HG02759 (cell line): Measurements from ENCODE around the gene FAM200B.
"Not testable (repeated sequence)": the region's sequence is repeated elsewhere in the genome, so short reads cannot be mapped to it uniquely, and the experiment has no call there.

Experiments
- ATAC-seq: cut with Tn5 transposase; IDR thresholded peaks from one replicate; pipeline ENCODE4 v1.9.1; 2021; ENCODE audit warnings: mild to moderate bottlenecking, moderate library complexity; ENCODE audit not compliant: unreplicated experiment

The FAM200B gene

DNA sequence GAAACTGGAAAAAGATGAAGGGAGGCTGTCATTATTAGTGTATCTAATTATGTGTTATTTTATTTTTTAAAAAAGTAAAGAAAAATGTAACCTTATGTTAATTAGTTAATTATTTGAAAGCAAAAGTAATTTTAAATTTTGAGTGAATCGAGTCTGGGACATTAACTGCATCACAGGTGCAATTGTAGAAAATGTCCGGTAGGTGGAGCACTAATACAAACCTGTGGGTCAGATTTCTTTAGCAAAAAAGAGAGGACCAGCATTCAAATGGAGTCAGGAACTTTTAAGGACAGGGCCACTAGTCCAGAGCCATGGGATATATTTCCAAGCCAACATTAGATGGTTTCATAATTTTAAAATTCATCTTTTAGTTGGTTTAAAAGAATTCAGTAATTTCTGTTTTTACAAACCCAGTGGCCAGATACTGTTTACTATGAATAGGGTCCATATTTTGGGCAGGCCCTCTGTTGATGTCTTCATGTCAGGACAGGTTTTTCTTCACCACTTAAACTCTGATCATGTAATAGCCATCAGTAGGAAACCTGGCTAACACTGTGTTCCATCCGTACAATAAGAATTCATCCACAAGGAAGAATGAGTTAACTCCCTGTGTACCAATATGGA, 48.4 kb downstream of the FAM200B start:
- ATAC-seq, result peak; percentile 71

DNA sequence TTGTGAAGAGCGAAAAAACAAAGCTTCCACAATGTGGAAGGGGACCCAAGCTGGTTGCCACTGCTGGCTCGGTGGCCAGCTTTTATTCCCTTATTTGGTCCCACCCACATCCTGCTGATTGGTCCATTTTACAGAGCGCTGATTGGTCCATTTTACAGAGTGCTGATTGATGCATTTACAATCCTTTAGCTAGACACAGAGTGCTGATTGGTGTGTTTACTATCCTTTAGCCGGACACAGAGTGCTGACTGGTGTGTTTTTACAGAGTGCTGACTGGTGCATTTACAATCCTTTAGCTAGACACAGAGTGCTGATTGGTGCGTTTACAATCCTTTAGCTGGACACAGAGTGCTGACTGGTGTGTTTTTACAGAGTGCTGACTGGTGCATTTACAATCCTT, 51.4 kb downstream of the FAM200B start:
- not testable (repeated sequence) for ATAC-seq

DNA sequence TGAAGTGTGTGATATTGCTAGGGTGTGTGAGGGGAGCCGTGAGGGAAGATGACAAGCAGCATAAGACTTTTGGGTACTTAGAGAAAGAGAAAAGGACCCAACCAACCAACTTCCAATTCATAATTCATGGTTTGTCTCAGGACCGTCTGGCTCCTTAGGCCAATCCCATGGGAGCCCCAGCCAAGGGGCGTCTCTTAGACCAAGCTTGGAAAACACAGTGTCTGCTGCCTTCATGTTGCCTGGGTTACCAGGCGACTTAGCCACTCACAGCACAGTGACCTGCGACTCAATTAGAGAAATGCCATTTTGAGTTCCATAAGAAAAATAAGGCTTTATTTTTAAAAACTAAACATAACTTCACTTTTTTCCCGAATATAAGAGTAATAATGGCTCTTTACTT, 53.9 kb downstream of the FAM200B start:
- no peak for ATAC-seq

DNA sequence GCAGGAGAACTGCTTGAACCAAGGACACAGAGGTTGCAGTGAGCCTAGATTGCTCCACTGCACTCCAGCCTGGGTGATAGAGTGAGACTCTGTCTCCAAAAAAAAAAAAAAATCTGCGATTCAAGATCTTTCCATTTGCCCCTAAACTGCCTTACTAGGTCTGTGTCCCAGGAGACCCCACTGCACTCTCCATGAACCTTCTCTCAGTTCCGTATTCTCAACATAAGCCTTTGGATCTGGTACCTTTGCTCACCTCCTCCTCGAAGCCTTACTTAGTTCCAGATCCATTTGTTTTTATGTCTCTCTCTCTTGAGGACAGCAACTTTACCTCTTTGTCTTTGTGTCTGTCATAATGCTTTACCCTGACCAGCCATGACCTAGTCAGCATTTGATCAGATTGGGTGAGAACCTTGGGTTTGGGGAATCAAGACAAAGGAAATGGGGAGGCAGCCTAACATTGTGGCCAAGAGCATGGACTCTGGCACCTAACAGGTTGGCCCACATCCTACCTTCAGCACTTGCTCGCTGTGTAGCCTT, 55.0 kb downstream of the FAM200B start:
- no peak for ATAC-seq

DNA sequence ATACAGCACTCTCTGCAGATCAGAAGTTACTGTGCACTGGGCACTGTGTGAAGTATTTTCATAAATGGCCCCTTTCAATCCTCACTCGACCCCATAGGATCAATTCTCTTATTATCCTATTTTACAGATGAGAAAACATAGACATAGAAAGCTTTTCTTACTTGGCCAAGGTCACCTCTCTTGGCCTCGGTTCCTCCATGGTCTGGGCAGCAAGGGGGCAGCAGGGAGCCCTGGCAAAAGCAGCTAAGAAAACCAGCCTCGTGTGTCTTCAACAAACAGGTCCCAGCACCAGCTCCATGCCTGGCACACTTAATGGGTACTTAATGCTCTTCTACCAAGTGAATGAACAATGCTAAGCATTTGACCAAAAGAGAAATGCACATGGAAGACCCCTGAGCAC, 55.6 kb downstream of the FAM200B start:
- ATAC-seq, result no peak

DNA sequence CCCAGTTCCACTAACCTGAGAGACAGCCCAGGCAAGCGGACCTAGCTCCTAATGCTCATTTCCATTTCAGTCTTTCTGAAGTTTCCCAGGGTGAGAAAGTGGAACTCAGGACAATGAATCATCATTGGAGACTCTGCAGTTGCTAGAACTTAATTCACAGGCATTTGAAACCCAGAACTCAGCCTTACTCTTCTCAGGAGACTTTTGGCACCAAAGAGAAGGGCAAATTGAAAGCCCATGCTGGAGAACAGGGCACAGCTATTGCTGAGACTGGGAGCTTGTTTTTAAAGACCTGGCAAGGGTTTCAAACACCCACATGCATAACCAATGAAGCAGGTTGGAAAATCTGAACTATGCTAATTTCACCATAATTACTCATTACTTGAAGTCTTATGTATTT, 57.2 kb downstream of the FAM200B start:
- no peak for ATAC-seq
